Activated CD8-positive, alpha-beta memory T cell treated with anti-CD3 and anti-CD28 coated beads, Interleukin-2, amount 50 U/mL, for 1 hour (primary cell): ENCODE measurements around the gene CD300E.
"Not testable (repeated sequence)": the region's sequence is repeated elsewhere in the genome, so short reads cannot be mapped to it uniquely, and the experiment has no call there.

Experiments
- DNase-seq: peaks from one replicate; pipeline ENCODE4 v3.0.0-alpha.2; 2020; ENCODE audit errors: extremely low read depth

Gene CD300E

GRCh38 chr17:74635418-74635817 lies 11.9 kb upstream of the CD300E start:
- no peak for DNase-seq

- no peak for DNase-seq
Measured at GRCh38 chr17:74633326-74633725, 9.8 kb upstream of the CD300E start.

DNA sequence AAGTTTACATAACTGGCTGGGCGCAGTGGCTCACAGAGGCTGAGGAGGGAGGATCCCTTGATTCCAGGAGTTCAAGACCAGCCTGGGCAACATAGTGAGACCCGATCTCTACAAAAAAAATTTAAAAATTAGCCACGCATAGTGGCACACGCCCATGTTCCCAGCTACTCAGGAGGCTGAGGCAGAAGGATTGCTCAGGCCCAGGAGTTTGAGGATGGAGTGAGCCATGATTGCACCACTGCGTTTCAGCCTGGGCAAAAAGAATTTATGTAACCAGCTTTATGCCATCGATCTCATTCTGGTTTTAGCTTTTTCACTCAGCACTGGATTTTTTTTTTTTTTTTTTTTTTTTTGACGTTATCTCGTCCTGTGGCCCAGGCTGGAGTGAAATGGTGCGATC lies 9.1 kb upstream of the CD300E start:
- no peak for DNase-seq

DNA sequence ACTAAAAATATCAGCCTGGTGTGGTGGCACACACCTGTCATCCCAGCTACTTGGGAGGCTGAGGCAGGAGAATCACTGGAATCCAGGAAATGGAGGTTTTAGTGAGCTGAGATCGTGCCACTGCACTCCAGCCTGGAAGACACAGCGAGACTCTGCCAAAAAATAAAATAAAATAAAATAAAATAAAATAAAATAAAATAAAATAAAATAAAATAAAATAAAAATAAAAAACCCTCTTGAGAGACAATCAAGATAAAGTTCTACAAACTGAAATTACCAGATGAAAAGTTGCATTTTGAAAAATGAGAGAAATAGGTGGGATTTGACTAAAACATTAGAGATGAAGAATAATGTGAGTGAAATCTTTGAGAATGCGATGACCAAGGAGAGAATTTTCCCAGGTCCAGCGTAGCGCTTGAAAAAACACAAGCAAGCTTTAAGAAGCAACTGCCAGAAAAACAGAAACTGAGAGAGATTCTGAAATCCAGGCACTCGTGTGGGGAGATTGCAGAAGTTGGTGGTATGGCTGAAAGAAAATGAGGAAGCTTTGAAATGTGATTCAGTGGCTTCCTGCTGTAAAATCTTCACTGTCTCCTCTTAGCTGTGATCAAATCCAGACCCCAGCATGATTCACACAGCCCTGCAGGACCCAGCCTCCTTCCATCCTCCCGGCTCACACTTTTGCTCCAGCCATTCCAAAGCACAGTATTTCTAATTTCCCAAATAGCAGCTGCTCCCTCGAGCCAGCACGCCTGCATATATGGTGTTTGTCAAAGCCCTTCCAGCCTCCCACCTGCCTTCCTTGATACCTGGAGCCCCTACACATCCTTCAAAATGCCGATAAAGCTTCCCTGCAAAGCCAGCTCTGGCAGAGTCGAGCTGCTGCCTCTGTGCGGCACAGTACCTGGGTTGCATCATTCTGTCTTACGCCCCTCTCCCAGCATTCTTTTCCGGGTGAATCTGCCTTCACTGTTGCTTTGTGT lies 8.2 kb upstream of the CD300E start:
- no peak for DNase-seq

- not testable (repeated sequence) for DNase-seq
Measured at GRCh38 chr17:74630251-74630650, 6.7 kb upstream of the CD300E start.

DNA sequence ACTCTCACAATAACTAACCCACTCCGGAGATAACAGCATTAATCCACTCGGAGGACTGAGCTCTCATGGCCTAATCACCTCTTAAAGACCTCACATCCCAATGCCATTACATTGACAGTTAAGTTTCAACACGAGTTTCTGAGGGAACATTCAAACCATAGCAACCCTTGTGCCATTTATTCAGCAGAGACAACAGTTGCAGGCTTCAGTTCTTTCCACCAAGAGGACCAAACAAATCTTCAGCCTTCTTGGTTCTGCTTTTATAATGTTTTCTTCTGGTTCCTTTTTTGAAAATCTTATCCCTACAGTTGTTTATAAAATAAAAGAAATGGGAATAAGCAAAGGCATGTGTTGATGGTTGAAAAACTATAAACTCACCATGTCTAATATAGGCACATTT lies 2.1 kb upstream of the CD300E start:
- no peak for DNase-seq

DNA sequence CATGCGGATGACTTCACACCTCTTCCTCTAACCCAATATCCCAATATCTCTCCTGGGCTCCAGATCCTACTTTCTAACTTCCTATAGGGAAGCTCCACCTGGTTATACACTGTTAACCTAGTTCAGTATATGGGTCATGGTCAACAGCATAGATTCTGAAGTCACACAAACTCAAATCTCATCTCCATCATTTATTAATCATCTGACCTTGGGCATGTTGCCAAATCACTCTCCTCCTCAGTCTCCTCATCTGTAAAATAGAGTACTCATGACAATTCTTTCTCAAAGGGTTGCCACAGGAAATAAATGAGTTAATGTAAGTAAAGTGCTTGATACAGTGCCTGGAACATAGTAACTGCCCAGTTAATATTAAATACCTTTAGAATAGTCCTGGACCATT lies 593 bp upstream of the CD300E start:
- DNase-seq = no peak

DNA sequence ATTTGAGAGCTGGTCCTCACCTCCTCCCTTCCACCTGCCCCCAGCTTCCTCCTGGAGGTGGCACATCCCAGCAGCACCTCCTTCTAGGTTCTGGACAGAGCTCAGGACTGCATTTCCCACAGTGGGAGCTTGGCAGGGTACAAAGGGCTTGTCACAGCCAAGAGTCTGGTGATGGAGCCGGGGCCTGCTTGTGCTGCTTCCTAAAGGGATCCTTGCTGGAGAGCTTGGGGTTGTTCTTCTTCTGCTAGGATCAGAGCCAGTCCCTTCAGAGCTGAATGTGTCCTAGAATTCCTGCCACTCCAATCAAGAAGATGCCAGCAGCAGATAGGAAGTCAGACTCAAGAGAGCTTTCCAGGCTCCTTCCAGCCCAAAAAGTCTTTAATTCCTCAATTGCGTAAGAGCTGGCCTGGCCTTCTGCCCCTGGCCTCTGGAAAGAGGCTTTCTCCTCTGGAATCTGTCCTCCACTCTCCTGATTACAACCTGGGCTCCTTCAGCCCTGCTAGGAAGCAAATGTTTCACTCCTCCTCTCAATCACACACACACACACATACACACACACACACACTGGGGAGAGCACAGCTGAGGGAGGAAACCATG lies 4.4 kb downstream of the CD300E start:
- DNase-seq = no peak

DNA sequence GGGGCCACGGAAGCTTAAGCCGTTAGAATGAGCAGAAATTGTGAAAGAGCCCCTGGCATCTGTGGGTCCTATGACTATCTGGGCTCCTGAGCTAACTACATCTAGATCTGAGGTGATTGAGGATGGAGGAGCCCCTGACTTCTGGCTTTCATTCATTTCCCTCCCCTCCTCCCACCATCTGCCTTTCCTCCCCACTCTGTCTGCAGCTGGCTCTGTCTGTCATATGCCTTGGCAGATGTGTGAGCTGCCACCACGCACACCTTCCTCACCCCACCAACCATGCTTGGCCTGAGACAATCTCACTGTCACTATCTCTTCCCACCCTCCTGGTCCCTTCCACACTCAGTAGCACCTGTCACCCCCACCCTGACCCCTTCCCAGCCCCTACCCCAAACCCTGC lies 5.1 kb downstream of the CD300E start:
- DNase-seq = no peak

GRCh38 chr17:74616696-74617095 lies 6.8 kb downstream of the CD300E start:
- no peak for DNase-seq

DNA sequence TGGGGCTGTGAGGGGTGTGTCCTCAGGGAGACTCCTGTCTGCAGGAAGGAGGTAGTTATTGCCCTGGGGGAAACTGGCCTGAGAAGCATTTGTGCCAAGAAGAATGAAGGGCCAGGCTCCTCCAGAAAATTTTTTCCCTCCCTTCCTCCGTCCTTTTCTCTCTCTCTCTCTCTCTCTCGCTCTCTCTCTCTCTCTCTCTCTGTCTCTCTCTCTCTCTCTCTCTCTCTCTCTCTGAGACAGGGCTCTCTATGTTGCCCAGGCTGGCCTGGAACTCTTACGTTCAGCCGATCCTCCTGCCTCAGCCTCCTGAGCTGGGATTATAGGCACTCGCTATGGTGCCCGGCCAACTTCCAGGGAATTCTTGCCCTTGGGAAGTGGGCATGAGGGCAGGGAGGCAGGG lies 11.5 kb downstream of the CD300E start:
- no peak for DNase-seq

GRCh38 chr17:74610108-74610507 lies 13.4 kb downstream of the CD300E start:
- no peak for DNase-seq

GRCh38 chr17:74608511-74608910 lies 15.0 kb downstream of the CD300E start:
- DNase-seq = no peak

- no peak for DNase-seq
Measured at GRCh38 chr17:74607221-74607620, 16.3 kb downstream of the CD300E start.

DNA sequence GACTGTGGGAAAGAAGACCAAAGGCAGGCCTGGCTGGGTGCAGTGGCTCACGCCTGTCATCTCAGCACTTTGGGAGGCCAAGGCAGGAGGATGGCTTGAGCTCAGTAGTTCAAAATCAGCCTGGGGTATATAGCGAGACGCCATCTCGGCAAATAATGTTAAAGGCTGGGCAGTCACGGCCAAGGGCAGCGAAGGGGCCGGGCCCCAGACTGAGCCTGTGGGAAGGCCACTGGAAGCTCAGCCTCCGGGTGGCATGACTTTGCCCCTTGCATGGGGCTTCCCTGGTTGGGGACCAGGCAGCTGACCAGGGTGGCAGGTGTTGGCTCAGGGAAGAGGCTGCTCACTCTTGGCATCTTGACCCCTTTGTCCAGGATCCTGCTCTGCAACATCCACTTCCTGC lies 17.5 kb downstream of the CD300E start:
- DNase-seq = no peak

DNA sequence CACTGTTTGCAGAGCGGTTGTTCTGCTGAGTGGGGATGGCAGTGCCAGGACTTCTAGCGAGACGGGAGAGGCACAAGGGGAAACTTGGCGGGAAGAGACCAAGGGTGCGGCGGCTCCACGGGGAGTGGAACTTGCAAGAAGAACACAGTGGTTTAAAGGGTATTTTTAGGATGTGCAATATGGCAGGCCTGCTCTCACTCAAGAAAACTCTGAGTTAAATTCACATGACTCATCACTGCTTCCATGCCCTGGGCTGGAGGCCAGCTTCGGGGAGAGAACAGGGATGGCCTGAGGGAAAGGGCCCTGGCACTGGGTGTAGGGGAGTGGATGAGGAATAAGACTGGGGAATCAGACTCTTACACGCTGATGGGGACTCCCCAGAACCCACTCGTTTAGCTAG lies 18.2 kb downstream of the CD300E start:
- DNase-seq = no peak

GRCh38 chr17:74604761-74605160 lies 18.8 kb downstream of the CD300E start:
- DNase-seq = no peak

DNA sequence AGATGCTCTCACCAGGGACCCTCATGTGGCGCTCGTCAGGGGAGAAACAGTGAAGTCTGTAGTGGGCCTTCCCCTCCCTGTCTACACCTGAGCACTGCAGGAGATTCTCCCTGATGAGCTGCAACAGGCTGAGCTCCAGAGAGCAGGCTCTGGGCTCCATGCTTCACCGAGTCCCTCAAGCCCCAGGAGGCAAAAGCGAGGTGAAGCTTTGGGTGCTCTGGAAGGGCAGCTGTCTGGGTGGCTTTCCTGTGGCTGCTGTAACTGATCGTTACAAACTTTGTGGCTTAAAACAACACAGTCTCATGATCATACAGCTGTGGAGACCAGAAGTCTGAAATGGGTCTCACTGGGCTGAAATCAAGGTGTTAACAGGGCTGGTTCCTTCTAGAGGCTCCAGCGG lies 19.3 kb downstream of the CD300E start:
- DNase-seq = no peak

DNA sequence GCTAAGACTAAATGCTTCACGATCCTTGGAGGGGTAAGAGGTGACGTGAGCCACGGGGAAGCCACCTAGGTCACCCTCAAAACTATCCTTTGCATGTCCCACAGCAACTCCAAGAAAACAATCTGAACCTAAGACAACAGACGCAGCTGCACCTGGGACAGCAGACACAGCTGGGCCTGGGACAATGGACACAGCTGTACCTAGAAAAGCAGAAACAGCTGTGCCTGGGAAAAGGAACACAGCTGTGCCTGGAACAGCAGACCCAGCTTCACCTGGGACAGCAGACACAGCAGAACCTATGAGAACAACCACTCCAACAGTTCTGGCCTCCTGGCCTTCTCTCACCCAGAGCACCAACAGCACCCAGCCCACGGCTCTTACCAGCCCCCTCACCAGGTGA lies 19.8 kb downstream of the CD300E start:
- no peak for DNase-seq

DNA sequence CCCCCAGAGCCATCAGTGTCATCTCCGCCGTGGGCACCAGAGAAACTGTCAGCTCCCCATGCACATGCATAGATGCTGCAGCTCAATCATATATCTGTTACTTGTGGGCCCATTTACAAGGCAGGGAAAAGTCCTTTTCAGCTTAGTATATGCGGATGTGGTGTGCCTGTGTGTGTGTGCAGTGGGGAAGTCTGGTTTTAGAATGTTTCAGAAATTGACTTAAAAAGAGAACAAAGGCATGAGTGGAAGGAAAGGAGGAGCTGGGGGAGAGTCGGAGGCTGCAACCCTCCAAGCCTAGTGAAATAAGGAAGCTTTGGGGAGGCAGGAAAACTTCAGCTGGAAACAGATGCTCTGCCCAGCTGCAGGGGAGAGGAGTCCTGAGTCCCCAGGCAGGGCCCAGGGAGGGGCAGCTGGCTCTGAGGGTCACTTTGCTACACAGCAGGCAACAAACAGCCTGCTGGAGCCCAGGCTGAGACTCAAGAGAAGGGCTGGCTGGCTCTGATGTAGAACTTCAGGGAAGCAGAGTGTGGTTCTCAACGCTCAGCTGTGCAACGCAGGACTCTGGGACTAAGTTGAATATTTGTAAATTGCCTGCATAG lies 20.4 kb downstream of the CD300E start:
- no peak for DNase-seq

DNA sequence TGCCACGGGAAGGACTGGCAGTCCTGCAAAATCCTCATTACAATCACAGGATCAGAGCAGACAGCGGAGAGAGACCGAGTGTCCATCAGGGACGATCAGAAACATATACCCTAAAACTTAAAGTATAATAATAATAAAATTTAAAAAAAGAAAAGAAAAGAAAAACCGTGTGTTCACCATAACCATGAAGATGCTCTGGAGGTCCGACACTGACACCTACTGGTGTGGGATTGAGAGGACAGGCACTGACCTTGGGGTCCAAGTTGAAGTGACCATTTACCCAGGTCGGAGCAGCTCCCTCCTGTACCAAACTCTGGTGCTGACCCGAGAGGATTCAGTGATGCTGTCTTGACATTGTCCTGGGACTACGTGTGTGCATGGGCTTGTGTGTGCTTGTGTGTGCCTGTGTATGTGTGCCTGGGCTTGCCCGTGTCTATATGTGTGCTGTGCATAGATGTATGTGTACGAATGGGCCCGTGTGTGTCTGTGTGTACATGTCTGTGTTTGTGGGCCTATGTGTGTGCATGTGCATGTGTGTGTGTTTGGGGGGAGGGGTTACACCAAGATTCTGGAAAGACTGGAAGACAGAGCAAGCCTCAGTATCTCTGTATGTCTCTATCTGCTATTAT lies 21.5 kb downstream of the CD300E start:
- no peak for DNase-seq

DNA sequence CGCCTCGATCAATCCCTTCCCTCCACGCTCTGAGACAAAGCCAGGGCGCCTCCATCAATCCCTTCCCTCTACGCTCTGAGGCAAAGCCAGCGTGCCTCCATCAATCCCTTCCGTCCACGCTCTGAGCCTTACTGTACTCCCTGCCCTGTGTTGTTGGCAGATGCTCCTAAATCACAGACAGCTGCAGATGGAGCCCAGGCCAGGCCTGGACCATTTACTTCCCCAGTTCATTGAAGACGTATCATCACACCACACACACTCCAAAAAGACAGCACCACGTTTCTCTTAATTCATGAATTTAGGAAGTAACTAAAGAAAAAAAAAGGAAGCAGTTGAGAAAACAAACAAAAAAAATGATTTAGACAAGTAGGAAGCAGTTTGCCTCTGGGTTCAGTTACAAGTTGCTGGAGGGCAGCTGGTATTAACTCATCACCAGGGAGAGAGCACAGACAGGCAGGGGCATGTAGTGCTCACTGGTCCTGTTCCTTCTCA lies 24.0 kb downstream of the CD300E start:
- no peak for DNase-seq
